Germinal center (tissue), 1 donor: ENCODE data around the gene SEMA7A.
"Not testable (repeated sequence)": the region's sequence is repeated elsewhere in the genome, so short reads cannot be mapped to it uniquely, and the experiment has no call there.

Source experiments
- DNase-seq: peaks from one replicate; pipeline ENCODE4 v3.0.0; 2012; ENCODE audit warnings: mixed read lengths, low spot score

The SEMA7A gene

DNA sequence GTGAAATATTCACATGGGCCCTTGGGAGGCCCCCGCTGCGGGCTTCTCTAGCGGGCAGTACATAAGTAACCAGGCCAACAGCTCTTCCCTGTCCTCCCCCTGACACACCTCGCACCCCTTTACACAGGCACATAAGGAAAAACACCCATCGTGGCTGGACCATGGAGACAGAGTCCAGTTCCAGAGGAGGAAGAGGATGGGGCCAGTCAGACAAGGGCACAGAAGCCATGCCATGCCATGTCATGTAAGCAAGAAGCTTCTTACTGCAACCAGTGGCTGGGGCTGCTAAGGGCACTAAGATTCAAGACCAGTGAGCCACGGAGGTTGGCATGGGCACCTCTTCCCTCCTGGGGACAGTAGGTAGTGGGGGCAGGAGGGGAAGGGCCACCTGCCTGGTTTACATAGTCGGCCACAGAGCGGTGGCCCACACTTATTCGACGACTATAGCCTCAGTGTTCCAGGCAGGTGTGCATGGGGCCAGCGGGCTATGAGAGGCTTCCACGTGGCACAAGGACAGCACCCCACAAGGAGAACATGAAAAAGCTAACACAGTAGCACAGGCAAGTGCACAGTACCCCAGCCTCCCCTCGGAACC, 60.6 kb downstream of the SEMA7A start:
- no peak for DNase-seq

DNA sequence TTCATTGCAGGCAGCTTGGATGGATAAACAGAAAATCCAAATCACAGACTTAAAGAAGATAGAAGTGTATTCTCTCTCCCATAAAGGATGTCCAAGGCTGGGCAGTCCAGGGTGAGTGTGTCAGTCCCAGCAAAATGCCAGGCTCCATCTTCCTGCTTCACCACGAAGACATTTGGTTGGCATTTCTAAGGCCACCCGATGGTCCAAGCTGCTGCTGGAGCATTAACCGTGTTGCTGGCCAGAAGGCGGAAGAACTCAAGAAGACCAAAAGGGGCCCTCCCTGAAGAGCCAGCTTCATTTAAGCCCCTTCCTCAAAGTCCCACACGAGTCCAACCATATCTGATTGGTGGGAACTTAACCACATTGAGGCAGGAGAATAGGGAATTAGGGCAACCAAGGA, 63.3 kb downstream of the SEMA7A start:
- DNase-seq = no peak

DNA sequence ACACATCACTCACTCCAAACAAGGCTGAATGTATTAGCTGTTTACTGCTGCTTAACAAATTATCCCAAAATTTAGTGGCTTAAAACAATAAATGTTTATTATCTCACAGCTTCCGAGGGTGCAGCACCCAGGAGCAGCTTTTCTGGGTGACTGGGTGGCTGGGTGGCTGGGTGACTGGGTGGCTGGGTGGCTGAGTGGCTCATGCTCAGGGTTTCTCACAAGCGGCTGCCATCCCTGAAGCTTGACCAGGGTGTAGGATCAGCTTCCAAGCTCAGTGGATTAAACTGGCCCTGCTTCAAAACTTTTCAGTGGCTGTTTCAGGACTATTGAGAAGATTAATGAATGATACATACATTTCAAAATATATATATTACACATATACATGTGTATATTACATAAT, 64.0 kb downstream of the SEMA7A start:
- DNase-seq = no peak

DNA sequence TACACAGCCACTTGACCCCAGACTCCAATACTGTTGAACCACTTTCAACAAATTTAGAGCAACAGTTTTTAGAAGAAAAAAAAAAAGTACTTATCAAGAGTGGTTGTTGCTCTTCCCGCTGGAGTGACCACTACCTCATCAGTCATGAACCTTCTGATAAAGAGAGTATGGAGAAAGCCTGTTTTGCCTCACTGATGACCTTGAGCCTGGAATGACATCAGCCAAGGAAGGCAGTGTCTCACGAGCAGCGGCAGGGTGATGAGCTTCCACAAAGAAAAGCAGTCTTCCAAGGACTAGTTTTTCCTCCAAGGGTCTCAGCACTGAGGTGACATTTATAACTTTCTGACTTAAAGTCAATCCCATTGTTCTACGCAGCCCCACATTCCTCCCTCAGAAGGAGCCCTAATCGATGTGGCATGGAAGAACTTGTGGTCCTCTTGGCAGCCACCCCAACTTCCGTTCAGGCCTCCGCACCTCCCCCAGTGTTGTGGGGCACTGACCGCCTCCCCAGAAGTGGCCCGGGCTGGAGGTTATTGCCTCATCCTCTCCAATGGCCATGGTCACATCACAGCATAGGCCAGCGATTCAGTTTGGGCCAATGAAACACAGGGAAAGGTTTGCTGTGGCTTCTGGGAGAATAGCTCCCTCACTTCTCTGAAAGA, 64.5 kb downstream of the SEMA7A start:
- no peak for DNase-seq

DNA sequence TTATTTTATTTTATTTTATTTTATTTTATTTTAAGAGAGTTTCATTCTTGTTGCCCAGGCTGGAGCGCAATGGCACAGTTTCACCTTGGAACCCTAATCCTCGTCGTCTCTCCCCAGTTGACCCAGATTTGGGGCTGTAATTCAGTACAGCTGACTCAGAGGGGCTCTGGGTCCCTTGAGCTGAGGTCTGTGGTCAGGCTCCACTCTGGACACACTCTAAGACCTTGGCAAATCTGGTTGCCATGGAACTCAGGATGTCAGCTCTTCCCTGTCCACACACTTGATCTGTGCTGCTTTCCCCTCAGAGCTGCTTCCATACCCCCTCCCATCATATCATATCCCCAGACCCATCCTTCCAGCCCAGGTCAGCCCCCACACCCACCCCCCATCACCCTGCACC, 65.6 kb downstream of the SEMA7A start:
- DNase-seq = no peak

DNA sequence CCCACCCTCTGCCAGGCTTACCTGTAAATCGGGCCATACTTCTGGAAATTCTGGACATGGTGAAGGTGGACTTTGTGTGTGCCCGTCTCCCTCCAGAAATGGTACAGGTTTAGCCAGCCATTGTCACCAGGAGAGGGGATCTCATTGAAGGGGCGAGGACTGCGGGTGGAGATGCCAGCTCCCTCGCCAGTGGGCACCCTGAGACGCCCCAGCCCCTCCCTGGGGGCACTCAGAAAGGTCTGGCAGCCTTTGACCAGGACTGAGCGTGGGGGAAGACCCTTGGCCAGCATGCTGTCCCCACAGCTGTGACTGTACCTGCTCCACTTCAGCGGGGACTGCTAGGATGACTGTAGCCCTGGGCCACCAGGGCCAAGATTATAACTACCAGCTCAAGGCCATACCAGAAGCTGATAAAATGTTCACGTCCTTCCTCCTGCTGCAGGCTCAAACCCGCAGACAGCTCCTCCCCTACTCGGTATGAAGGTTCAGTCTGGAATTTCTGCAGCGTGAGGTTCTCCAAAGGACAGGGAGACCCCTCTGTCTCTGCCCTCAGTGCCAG, 66.4 kb downstream of the SEMA7A start, which contains the start of gene CYP11A1:
CYP11A1 (minus strand) TSS at position 351 of the 559 bp plus-strand sequence; CDS start at position 290, 61 bp downstream.
- no peak for DNase-seq

DNA sequence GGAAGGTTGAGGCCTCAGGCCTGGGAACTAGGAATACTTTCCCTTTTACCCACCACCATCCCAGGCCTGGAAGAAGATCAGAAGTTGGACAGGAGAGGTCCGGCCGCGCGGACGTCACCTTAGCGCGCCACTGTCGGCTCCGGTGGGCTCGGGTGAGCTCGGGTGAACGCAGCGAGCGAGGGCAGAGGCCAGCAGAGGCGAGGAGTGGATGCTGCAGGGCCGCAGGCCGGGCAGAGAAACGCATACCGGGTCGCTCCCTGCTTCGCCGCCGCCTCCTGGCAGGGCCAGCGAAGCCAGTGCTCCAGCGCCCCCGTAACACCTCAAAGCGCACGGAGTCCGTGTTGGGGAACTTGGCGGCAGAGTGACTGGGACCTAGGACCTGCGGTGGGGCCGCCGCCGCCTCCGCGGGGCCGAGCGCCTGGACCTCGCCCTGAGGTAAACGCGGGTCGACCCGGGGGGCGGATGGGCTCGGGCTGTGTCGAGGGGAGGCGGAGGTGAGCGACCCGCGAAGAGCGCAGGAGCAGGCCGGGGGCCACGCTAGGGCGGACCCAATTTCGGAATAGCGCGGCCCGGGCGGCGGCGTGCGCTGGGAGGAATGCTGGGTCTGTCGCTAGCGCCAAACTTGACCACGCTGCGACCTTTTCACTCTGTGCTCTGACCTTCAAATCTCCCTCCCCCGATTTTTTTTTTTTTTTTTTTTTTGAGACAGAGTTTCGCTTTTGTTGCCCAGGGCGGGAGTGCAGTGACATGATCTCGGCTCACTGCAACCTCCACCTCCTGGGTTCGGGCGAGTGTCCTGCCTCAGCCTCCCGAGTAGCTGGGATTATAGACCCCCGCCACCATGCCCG, 67.9 kb downstream of the SEMA7A start:
- no peak for DNase-seq

DNA sequence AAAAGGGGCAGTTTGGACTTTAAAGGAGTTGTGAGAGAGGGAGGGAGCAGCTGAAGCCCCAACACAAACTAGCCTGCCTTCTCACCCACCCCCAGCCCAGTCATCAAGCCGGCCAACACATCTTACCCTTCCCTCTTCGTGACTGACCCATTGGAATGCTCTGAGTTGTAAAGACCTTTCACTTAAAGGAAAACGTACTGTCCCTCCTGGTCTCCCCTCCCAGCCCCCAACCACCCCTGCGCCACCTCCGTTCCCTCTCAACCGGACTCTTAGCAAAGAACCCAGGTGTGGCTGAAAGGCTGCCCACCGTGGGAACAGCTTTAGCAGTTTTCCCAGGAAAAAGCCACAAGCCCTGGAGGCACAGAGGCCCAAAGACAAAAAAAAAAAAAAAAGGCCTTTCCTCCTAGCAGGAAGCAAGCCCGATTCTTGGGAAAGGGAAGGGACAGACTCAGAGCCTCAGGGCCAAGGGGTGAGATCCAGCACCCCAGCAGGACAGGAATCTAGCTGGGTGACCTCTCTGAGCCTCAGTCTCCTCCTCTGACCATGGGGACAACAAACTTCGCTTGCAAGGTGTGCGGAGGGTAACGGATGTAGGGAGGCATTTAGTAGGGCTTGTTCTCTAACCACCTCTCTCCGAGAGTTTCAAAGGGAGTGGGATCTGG, 68.7 kb downstream of the SEMA7A start:
- DNase-seq = no peak

DNA sequence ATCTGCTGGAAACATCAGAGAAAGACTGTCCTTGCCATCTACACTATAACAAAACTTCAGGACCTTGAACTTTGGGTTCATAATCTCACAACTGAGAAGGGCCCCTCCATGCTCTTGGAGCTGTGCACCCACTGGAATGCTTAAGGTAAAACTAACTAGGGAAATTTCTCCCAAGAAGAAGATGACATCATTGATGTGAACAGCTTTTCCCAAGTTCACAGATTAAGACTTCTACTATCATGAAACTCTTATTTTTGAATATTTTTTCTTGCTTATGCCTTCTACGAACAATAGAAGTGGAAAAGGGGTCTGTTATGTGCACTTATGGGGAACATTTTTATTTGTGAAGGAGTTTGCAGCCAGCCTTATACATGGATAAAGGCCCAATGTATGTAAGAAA, 71.3 kb downstream of the SEMA7A start:
- no peak for DNase-seq

DNA sequence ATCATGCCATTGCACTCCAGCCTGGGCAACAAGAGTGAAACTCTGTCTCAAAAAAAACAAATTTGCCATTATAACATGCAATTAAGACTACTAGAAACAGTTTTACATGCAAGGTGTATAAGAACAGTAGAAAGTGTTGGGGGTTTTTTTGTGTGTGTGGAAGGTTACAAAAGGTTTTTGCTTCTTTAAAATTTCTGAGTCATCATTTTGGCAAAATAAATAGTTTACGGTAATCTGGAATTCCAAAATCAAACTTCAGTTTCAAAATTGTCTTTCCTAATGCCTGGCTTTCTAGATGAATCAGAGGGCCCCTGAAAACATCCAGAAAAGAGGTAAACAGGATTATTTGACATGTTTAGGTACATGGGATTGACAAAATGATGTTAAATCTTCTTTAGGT, 72.9 kb downstream of the SEMA7A start:
- DNase-seq = not testable (repeated sequence)

DNA sequence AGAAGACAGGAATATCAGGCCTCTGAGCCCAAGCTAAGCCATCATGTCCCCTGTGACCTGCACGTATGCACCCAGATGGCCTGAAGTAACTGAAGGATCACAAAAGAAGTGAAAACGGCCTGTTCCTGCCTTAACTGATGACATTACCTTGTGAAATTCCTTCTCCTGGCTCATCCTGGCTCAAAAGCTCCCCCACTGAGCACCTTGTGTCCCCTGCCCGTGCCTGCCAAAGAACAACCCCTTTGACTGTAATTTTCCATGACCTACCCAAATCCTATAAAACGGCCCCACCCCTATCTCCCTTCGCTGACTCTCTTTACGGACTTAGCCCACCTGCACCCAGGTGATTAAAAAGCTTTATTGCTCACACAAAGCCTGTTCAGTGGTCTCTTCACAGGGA, 74.4 kb downstream of the SEMA7A start:
- not testable (repeated sequence) for DNase-seq
